AG20443 (cell line): ENCODE data around the gene PLA2G2D.

Source experiments
- DNase-seq: peaks from one replicate; pipeline ENCODE4 v3.0.0; 2012; ENCODE audit warnings: low spot score, mixed read lengths

Gene PLA2G2D, protein sequence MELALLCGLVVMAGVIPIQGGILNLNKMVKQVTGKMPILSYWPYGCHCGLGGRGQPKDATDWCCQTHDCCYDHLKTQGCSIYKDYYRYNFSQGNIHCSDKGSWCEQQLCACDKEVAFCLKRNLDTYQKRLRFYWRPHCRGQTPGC

DNA sequence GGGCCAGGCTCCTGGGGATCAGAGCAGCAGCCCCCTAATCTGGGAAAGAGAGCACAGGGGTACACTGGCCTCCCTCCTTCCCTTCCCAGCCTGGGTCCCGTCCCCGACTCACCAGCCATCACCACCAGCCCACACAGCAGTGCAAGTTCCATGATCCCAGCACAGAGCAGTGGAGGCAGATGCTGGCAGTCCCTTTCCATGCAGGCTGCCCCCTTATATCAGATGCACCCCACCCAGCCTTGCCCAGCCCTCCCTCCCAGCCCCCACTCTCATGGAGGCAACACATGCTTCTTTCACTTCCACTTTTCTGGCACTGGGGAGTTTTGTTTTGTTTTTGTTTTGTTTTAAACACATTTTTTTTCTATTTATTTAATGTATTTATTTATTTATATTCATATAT is at the start of gene PLA2G2D:
Gene PLA2G2D (minus strand): TSS at position 190 of the 400 bp plus-strand sequence. CDS start 38 bp downstream, at position 152.
- no peak for DNase-seq

DNA sequence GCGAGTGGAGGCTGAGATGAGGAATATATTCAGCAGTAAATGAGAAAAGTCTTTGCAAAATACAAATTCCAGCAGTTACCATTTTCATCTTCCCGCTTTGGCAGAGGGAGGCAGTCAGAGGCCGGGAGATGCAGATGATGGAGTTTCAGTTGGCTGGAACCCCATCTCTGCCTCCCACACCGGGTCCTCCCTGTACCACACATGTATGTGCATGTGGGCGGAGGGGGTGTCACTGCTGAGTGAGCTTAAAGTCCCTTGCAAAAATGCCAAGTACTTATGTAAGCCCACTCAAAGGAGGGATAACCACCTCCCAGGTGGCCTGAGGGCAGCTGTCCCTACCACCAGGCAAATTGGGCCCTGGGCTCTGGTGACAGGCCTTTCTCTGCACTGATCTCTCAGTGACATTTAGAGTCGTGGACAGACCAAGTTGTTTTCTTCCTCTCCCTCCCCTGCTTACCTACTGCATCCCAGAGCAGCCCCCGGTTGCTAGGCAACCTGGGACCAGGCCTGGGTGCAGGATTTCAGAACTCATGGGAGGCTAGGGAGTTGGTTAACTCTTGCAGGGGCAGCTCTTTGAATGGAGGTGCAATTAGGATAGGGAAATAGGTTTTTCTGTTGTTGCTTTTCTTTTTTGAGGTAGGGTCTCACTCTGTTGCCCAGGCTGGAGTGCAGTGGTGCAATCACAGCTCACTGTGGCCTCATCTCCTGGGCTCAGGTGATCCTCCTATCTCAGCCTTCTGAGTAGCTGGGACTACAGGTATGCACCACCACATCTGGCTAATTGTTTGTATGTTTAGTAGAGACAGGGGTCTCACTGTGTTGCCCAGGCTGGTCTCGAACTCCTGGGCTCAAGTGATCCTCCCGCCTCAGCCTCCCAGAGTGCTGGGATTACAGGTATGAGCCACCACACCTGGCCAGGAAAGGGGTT is 49.5 kb upstream of the PLA2G2D start:
- DNase-seq = no peak

DNA sequence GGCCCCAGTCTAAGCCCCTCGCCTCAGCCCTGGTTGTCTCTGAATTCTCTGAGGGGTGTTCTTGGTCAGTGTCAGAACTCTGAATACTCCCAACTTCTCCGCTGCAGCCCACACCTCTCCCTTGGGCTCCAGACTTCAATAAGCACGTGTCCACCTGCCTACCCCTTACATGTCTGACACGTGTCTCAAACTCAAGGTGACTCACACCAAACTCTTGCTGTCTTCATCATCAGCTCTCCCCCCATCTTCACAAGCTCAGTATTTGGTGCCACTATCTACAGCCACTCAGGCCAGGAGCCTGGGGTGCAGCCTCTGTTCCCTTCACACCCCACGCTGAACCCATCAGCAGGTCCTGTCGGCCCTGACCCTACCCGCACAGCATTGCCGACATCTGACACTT is 47.8 kb upstream of the PLA2G2D start:
- DNase-seq = no peak

DNA sequence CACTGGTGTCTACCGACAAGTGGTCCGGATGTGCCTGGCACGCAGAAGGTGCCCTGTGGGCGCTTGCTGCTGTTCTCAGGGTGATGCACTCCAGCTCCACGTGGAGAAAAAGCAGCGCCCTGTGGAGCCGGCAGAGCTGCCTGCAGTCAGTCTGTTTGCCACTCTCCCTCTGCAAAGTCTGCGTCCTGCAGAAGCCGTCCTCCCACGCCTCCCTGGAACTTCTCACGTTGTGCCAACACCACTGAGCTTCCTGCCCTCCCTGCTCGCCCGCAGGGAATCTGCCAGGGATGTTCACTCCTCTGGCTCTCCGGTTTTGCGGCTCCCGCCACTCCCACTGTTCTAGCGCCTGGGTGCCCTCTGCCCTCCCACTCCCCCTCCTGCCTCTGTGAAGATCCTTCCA is 46.7 kb upstream of the PLA2G2D start:
- DNase-seq = no peak

DNA sequence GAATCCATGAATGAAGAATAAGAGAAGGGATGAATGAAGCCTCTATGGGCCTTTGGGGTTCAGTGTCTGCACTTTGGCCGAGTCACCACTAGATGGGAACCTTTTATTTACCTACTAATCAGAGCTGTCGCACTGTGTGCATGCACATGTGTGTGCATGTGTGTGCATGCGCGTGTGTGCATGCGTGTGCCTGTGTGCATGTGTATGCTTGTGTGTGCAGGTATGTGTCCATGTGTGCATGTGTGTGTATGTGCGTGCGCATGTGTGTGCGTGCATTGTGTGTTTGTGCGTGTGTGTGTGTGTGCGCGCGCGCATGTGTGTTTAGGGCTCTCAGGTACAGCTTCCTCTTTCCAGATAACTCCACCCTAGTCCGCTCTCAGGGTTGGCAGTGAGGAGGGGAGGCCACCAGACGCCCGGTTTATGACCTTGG is 46.2 kb upstream of the PLA2G2D start:
- DNase-seq = peak; percentile 39

DNA sequence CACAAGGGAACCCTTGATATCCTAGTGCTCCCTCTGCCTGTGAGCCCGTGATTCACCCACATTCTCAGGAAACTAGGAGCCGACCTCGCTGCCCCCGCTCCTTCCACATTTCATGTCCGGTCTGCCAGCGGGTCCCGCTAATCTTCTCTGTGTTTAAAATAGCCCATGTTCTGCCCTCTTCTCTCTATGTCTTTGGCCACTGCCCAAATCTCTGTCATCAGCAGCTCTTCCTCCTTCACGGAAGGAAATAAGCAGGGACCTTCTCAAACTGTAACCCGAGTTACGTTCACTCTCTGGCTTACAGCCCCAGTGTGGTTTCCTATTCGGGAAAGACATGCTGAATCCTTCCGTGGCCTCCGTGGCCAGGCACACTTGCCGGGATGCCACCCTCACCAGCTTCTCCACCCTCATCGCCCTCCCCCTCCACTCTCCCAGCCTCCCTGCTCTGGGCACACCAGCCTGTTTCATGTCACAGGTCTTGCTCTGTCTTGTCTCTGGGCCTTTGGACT is 45.4 kb upstream of the PLA2G2D start:
- no peak for DNase-seq

DNA sequence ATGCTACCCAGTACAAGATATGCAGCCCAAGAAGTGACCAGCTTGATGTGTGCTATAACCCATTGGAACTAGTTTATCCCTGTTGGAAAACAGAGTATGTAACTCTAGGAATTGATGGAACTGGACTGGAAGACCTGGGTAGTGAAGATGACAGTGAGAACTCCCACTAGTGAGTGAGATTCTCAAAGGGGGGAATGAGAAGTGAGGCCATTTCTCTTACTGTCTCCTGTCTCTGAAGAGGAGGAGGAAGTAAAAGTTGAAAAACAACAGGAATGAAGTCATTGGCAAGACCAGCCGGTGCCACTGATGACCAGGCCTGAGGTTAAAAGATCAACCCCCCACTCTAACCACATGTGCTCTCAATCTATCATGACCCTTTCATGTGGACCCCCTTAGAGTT is 40.7 kb upstream of the PLA2G2D start:
- no peak for DNase-seq

DNA sequence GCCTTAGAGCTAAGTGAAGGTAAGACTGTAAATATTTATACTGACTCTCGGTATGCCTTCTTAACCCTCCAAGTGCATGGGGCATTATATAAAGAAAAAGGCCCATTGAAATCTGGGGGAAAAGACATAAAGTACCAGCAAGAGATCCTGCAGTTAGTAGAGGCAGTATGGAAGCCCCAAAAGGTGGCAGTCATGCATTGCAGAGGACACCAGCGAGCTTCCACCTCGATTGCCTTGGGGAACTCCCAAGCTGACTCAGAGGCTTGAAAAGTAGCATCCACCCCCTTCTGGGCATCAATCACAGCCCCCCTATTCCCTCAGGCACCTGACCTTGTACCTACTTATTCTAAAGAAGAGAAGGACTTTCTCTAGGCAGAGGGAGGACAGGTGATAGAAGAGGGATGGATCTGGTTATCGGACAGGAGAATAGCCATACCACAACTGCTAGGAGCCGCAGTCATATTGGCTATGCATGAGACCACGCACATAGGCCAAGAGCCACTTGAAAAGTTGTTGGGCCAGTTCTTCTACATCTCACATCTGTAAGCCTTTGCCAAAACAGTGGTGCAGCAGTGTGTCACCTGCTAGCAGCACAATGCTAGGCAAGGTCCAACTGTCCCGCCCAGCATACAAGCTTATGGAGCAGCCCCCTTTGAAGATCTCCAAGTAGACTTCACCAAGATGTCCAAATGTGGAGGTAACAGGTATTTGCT is 39.2 kb upstream of the PLA2G2D start:
- no peak for DNase-seq

DNA sequence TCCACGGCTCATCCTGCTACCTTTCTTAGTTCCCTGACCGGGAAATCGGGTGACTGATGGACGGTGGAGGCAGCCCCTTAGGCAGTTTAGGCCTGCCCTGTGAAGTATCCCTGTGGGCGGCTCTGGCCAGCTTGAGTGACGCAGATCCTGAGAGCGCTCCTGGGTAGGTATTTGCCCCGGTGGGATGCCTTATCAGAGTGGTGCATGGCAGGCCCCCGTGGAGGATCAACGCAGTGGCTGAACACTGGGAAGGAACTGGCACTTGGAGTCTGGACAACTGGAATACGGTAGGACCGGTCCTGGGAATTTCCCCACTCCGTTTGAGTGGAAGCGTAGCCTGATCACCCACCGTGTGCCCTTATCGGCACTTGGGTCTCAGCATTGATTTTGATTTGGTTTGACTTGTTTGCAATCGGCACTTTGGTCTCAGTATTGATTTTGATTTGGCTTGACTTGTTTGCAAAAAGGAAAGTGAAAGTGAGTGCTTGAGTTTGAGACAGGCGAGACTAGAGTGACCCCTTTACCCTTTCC is 35.0 kb upstream of the PLA2G2D start:
- no peak for DNase-seq

DNA sequence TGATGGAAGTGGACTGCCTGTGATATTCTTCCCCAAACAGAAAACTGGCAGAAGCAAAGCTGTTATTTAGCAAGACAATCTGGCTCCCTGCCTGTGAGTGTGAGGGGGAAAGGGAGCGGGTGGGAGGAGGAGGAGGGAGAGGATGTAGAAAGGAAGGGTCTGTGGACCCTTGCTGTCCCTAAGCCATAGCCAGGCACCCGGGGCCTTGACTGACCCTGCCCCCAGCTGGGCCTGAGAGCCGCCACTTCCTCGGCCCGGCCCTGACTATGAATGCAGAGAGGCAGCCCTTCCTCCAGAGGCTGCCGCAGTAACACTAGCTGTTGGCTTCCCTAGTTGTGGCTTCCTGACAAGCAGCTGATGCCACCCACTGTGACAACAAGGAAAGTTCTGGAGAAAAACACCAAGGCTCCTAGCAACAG is 33.7 kb upstream of the PLA2G2D start:
- peak; percentile 57 for DNase-seq

DNA sequence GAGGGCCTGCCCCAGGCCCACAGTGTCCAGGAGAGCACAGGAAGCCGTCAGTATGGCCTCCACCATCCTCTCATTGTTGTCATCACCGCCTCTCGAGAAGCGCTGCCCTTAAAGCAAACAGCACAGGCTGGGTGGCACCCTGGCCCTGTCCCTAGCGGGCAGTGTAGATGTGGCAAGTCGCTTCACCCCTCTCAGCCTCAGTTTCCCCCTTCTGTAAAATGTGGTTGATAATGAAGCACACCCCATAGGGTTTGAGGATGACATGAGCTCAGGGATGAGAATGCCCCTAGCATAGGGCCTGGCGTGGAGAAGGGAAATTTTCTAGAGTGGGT is 33.2 kb upstream of the PLA2G2D start:
- DNase-seq = no peak

DNA sequence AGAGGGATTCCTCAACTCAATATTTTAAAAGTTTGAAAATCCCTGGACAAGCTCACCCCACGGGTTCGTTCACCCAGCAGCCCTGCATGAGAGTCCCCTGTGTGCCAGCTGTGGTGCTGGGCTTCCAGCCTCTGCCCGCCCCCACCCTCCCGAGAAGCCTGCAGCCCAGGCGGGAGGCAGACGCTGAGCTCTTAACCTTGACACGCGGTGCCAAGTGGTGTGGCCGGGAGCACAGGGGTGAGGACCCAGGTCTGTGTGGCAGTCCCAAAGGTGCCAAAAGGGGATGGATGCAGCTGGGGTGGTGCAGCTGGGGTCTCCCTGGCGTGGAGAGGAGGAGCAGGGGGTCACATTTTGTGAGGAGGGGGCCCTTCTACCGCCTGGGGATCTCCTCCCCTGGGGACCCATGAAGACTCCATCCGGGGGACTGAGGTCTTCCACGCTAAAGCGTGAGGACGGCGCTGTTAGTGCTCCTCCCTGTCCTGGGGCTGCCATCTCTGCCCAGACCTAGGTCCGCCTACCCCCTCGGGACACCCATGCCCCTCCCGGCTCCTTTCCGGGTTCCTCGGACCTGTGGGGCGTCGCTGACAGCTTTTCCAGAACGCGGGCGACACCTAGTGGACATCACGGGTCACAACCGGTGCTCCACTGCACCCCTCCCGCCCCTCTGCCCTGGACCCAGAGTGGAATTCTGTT is 32.7 kb upstream of the PLA2G2D start:
- peak; percentile 94 for DNase-seq

DNA sequence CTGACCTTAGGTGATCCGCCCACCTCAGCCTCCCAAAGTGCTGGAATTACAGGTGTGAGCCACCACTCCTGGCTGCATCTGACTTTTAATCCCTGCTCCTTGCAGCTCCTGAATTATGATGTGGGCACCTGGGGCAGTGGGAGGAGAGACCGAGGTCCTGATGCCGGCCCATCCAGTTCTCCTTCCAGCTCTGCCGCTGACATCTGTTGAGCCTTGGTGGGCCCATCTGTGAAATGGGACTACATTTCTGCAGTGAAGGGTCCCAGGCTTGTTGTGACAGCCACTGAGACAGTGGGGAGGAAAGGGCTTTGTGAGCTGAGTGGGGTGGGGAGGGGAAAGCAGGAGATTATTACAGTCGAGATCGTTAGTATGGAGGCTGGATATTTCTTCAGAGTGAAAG is 31.6 kb upstream of the PLA2G2D start:
- no peak for DNase-seq

DNA sequence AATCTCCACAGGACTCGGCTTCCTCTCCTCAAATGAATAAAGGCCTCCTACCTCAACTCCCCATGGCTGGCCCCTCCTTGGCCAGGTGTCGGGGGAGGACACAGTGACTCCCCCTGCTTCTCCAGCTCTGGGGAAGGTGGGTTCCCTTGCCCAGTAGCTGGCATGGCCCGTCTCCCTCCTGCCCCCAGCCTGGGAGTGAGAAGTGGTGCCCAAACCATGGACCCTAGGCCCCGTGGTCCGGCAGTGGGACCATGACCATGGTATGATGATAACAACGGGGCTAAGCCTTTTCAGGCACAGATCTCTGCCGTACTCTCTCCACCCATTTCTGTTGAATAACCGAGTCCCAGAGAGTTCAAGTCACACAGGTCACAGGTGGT is 31.0 kb upstream of the PLA2G2D start:
- no peak for DNase-seq

DNA sequence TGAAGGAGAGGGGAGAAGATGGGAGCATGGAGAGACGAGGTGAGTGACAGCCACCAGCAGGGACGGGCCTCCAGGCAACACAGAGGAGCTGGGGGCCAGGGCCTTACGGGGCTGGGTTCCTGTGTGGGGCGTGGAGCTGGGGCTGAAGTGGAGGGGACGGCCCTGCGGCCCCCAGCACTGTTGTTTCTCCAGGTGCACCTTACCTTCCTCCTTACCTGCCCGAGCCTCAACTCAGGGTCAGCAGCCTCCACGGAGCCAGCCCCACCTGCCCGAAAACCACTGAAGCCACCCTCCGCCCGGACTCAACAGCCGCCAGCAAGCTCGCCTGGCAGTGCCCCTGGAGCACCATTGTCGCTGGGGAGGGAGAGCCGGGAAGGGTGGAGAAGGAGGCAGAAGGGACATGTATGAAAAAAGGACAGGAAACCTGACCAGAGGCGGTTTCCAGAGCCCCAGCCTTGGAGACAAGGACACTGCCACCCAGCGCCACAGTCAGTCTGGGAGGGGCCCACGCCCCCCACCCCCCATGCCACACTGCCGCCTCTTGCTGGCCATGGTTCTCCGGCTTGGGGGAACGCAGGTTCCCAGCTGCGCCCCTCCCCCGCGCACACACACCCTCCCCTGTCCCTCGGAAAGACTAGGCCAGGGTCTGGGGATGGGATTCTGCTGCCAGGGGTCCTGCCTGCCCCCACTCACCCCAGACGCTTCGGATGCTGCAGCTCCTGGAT is 30.4 kb upstream of the PLA2G2D start:
- no peak for DNase-seq

DNA sequence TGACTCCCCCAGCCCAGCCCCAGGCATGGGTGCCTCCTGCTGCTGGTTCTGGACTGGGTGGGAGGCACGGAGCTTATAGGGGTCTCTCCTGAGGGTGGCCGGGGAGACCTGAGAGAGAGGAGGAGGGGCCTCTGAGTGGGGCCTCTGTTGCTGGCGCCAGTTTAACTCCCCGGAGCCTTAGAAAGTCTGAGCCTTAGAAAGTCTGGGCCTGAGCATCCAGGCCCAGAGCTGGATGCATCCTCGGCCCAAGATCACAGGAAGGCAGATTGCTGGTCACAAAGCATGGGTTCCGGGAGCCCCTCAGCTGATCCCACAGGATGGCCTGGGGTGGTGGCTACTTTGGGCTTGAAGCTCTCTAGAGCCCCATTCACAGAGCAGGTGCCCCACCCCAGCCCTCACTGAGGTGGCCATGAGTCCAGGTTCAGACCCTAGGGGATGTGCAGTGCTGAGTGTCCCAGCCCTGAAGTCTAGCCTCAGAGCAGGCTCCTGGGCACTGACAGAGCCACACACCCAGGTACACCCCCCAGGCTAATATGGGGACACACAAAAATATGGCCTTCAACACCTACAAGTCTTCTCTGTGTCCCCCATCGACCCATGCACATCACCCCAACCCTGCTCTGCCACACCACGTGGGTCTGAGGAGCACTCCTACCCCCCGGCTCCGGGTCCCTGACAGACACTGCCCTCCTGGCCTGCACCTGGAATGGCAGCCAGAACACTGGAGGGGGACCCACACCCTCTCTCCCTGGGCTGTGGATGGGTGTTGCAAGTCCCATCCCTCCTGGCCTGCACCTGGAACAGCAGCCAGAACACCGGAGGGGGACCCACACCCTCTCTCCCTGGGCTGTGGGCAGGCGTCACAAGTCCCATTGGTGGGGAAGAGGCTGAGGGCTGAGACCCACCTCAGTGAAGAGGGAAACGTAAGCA is 29.5 kb upstream of the PLA2G2D start:
- DNase-seq = no peak

DNA sequence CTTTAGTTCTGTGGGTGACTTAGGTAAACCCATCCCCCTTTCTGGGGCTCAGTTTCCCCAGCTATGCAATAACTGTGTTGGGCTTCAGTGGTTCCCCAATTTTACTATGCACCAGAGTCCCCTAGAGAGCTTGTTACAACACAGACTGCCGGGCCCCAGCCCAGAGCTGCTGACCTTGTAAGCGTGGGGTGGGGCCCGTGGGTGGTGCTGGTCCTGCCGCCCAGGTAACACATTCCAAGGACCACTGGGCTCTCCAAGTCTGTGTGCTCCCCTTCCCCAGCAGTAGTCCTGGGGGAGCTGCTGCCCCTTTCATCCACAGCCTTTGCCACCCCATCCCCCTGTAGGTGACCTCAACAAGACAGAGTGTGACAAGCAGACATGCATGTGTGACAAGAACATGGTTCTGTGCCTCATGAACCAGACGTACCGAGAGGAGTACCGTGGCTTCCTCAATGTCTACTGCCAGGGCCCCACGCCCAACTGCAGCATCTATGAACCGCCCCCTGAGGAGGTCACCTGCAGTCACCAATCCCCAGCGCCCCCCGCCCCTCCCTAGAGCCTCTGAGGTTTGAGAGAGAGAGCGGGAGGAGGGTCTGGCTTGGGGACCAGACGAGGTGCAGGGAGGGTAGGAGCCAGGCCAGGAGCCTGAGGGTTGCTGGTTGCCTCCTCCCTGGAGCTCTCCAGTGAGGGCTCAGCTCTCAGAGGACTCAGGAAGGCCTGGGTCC is 28.7 kb upstream of the PLA2G2D start:
- DNase-seq = no peak

DNA sequence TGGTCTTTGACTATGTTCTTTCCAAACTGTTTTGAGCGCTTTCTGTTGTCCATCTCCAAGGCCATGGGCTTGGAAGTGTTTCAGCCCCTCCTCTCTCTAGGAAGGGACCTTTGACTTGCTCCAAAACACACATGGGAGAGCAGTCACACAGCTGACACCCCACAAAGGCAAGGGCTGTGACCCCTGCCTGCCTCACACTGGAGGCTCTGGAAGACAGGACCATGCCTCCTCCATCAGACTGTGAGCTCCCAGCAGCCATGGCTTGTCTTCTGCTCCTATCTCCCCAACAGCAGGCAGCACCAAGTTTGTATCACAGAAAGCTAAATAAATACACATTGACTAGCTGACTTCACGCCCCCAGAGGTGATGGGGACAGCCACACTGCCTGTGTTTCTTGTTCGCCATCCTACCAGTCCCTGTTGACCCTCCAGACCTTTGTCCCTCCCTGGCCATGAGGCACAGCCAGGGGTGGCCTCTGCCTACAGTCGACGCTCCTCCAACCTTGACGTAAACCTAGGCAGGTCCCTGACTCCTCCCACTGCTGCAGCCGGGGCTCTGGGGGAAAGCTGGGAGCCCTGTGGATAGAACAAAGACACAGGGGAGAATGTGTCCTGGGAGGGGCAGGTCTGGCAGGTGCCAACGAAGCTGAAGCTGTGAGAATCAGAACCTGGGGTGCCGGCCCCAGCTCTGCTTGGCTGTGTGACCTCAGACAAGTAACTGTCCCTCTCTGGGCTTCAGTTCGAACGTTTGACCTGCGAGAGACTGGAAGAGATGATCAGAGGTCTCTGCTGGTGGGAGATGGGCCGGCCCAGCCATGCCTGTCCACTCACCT is 24.6 kb upstream of the PLA2G2D start:
- no peak for DNase-seq

DNA sequence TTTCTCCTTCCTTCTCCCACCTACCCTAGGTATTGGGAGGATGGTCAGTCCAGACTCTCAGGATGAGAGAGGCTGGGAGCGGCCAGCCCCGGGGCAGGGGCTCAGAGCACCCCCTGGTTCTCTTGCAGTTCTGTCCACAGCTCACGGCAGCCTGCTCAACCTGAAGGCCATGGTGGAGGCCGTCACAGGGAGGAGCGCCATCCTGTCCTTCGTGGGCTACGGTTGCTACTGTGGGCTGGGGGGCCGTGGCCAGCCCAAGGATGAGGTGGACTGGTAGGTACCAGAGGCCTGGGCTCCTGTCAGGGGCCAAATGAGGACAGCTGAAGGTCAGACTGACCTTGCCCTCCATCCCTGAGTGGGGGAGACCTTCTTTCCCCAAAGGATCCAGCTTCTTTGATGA is 24.0 kb upstream of the PLA2G2D start:
- DNase-seq = no peak
